K562 (cell line): ENCODE results near the gene DIS3L2. TPM values are rescaled to one million over a fixed set of nuclear protein-coding genes. Genes with fewer than 3 reads are reported as not detected.

ENCODE experiments used
- ATAC-seq: fragments of 200-7000 bp; cut with Tn5 transposase; 3 replicates; pipeline ENCODE4 v1.9.1; 2020; ENCODE audit warnings: moderate library complexity
- BruUV-seq: library from RNA; stranded (reverse); fragments of 400-500 nt; replicated peaks from 2 replicates; lab custom pipeline; 2021; lab: Mats Ljungman, UMichigan
- CTCF ChIA-PET: fragments of 300-600 bp; formaldehyde crosslinking; extraction: SDS; loops from one replicate; lab custom pipeline; 2021; ENCODE audit warnings: low intra/inter-chr PET ratio; lab: Yijun Ruan, JAX
- POLR2A ChIA-PET: fragments of 300-600, 350-650 bp; sonication (Branson Sonifier 250); formaldehyde crosslinking; extraction: SDS; loops from one replicate; lab custom pipeline; 2021; ENCODE audit warnings: antibody characterized with exemption, inconsistent platforms; lab: Yijun Ruan, JAX
- DNase-seq, 4 experiments: peaks; one replicate each; pipeline versions ENCODE4 v3.0.0 to v3.0.0-alpha.2; 2011 to 2018; ENCODE audit warnings: low spot score in 3 of 4, mixed read lengths in 3 of 4; ENCODE audit errors: extremely low read depth in 1 of 4
- FAIRE-seq: peaks from 2 replicates; lab custom pipeline; 2011; peaks lifted over from hg19 to GRCh38; lab: Jason Lieb, UNC
- H2AFZ ChIP-seq: 2 replicates; pipeline ENCODE4 v1.6.0; 2011; ENCODE audit warnings: low read depth, low read length, control low read depth, inconsistent platforms
- H3K27ac ChIP-seq: fragments of 200-600 bp; 3 replicates; pipeline ENCODE4 v1.8.0; 2011; ENCODE audit warnings: low read depth, mild to moderate bottlenecking, control low read depth, inconsistent platforms, low read length, moderate library complexity, mixed read lengths; ENCODE audit errors: extremely low read depth
- H3K27me3 ChIP-seq, 2 experiments: fragments of 300-600 bp in 1 of 2; 2 replicates in 1 of 2; 3 replicates in 1 of 2; pipeline versions ENCODE4 v1.6.0 to v1.8.0; 2011; ENCODE audit warnings: inconsistent platforms in 2 of 2, low read length in 2 of 2, mild to moderate bottlenecking in 1 of 2, mixed read lengths in 1 of 2, moderate library complexity in 1 of 2; ENCODE audit not compliant: control insufficient read depth in 2 of 2, insufficient read depth in 2 of 2
- H3K36me3 ChIP-seq: fragments of 300-600 bp; 3 replicates; pipeline ENCODE4 v1.8.0; 2011; ENCODE audit warnings: mild to moderate bottlenecking, low read length, inconsistent platforms; ENCODE audit not compliant: control insufficient read depth, insufficient read depth
- H3K4me1 ChIP-seq, 2 experiments: fragments of 200-600 bp in 1 of 2; replicated peaks in 1 of 2; 2 replicates in 1 of 2; 3 replicates in 1 of 2; pipeline versions ENCODE4 v1.5.1 to v1.8.0; 2011; ENCODE audit warnings: inconsistent platforms in 2 of 2, low read length in 2 of 2, mild to moderate bottlenecking in 1 of 2, mixed read lengths in 1 of 2, moderate library complexity in 1 of 2; ENCODE audit not compliant: control insufficient read depth in 2 of 2, insufficient read depth in 2 of 2
- H3K4me2 ChIP-seq: 2 replicates; pipeline ENCODE4 v1.6.1; 2011; ENCODE audit warnings: low read length, control low read depth, inconsistent platforms, mixed read lengths; ENCODE audit not compliant: insufficient read depth
- H3K4me3 ChIP-seq: fragments of 200-600 bp; sonication (generic), shearing (Covaris generic); 2 replicates; pipeline ENCODE4 v1.5.1; 2016; ENCODE audit warnings: control low read depth, inconsistent platforms
- H3K79me2 ChIP-seq: fragments of 200-600 bp; 3 replicates; pipeline ENCODE4 v1.8.0; 2011; ENCODE audit warnings: low read length, inconsistent platforms; ENCODE audit not compliant: control insufficient read depth, insufficient read depth
- H3K9ac ChIP-seq, 2 experiments: 2 replicates each; pipeline versions ENCODE4 v1.6.0 to v1.6.1; 2011; ENCODE audit warnings: low read depth in 2 of 2, low read length in 2 of 2, control low read depth in 1 of 2, inconsistent platforms in 1 of 2, mild to moderate bottlenecking in 1 of 2, mixed read lengths in 1 of 2; ENCODE audit not compliant: insufficient read depth in 1 of 2
- H3K9me1 ChIP-seq: one replicate; pipeline ENCODE4 v1.6.0; 2011; ENCODE audit warnings: inconsistent platforms, mild to moderate bottlenecking, low read length, moderate library complexity; ENCODE audit not compliant: control insufficient read depth, insufficient read depth
- H3K9me3 ChIP-seq: replicated peaks from 2 replicates; pipeline ENCODE4 v1.5.1; 2011; ENCODE audit warnings: low read depth, low read length, inconsistent platforms; ENCODE audit not compliant: control insufficient read depth, insufficient read depth
- H4K20me1 ChIP-seq: replicated peaks from 2 replicates; pipeline ENCODE4 v1.6.1; 2011; ENCODE audit warnings: low read length, inconsistent platforms, mixed read lengths; ENCODE audit not compliant: control insufficient read depth, insufficient read depth
- ETV1 ChIP-seq: fragments of 450-650 bp; conservative IDR thresholded peaks from 2 replicates; pipeline ENCODE4 v1.6.1; 2016; ENCODE audit warnings: missing genetic modification characterization, control low read depth, low read depth, missing compliant biosample characterization
- LCOR ChIP-seq: sonication (generic); formaldehyde crosslinking; IDR thresholded peaks from 2 replicates; pipeline ENCODE4 v1.8.0; 2022; ENCODE audit warnings: mild to moderate bottlenecking, missing genetic modification reagents
- NCOA1 ChIP-seq: fragments of 450-650 bp; IDR thresholded peaks from 2 replicates; pipeline ENCODE4 v1.6.1; 2016; ENCODE audit warnings: low read depth
- NR4A1 ChIP-seq, 2 experiments: fragments of 250-450 bp in 1 of 2; fragments of 450-650 bp in 1 of 2; sonication (Bioruptor Pico) in 1 of 2; IDR thresholded peaks; 2 replicates each; pipeline versions ENCODE4 v1.4.0 to v1.6.1; 2016 to 2020; ENCODE audit warnings: mild to moderate bottlenecking in 2 of 2, missing compliant biosample characterization in 1 of 2, missing genetic modification characterization in 1 of 2, moderate library complexity in 1 of 2
- SIN3B ChIP-seq: fragments of 450-650 bp; IDR thresholded peaks from 2 replicates; pipeline ENCODE4 v1.6.1; 2017; ENCODE audit warnings: low read depth, mild to moderate bottlenecking, moderate library complexity
- TAF9B ChIP-seq: fragments of 450-650 bp; IDR thresholded peaks from 2 replicates; pipeline ENCODE4 v1.6.1; 2018; ENCODE audit warnings: mild to moderate bottlenecking; ENCODE audit not compliant: partially characterized antibody
- YBX1 ChIP-seq: fragments of 450-650 bp; IDR thresholded peaks from 2 replicates; pipeline ENCODE4 v1.7.1; 2016; ENCODE audit warnings: mild to moderate bottlenecking
- ZNF41 ChIP-seq: fragments of 250-450 bp; sonication (Bioruptor Pico); conservative IDR thresholded peaks from 2 replicates; pipeline ENCODE4 v1.4.0; 2020; ENCODE audit warnings: mild to moderate bottlenecking
- ZNF644 ChIP-seq: fragments of 200-800 bp; sonication (Bioruptor generic); IDR thresholded peaks from 2 replicates; pipeline ENCODE4 v1.6.1; 2016; ENCODE audit warnings: low read depth, missing genetic modification characterization, missing compliant biosample characterization
- in situ Hi-C: fragments of 300-500 bp; cut with MboI; formaldehyde crosslinking; loops from 4 replicates; pipeline ENCODE4 v1.15.0; 2018; ENCODE audit warnings: inconsistent platforms, mixed read lengths
- intact Hi-C: fragments of 100-400 bp; cut with micrococcal nuclease; formaldehyde crosslinking; loops from 2 replicates; pipeline ENCODE4 v1.14.2; 2022
- polyA plus RNA-seq, 8 experiments: library from polyadenylated mRNA; depleted of rRNA in 4 of 8; stranded (reverse) in 5 of 8; unstranded in 3 of 8; fragments of >200 nt; fragmentation: Nextera tagmentation in 2 of 8; fragmentation: Illumina TruSeq in 1 of 8; extraction: Ambion mirVana in 2 of 8; extraction: Trizol in 1 of 8; gene quantifications; 2 replicates each; pipeline versions ENCODE4 v1.2.1 to v1.2.3, GENCODE V29; 2011 to 2014; ENCODE audit warnings: inconsistent platforms in 1 of 8, missing spikeins in 1 of 8
- total RNA-seq, 7 experiments: library from RNA; depleted of rRNA in 6 of 7; stranded (reverse); fragments of >200 nt in 6 of 7; fragmentation: Illumina TruSeq in 2 of 7; extraction: Trizol in 2 of 7; gene quantifications; 2 replicates each; pipeline versions ENCODE4 v1.2.1 to v1.2.3, GENCODE V29; 2011 to 2021; ENCODE audit warnings: low replicate concordance in 1 of 7
- TF ChIP-seq, protein P1 (sequence below): IDR thresholded peaks from 3 replicates; pipeline ENCODE4 v1.6.1; 2011; ENCODE audit warnings: borderline replicate concordance, mild to moderate bottlenecking; ENCODE audit not compliant: insufficient read length, insufficient read depth
- TF ChIP-seq, protein P2 (sequence below): fragments of 450-650 bp; formaldehyde crosslinking; IDR thresholded peaks from 2 replicates; pipeline ENCODE4 v1.4.0; 2020; ENCODE audit warnings: mild to moderate bottlenecking, moderate library complexity
- TF ChIP-seq, protein P3 (sequence below): sonication (generic); formaldehyde crosslinking; IDR thresholded peaks from 2 replicates; pipeline ENCODE4 v1.8.0; 2023; ENCODE audit warnings: mild to moderate bottlenecking, missing genetic modification reagents

Gene DIS3L2
- total and polyA plus RNA-seq, 9 of the 15 experiments (the other 6 are each of a cell fraction or from before 2014, with no cell fraction given) = 1.5 to 19.2 (median 11.2) TPM

DNA sequence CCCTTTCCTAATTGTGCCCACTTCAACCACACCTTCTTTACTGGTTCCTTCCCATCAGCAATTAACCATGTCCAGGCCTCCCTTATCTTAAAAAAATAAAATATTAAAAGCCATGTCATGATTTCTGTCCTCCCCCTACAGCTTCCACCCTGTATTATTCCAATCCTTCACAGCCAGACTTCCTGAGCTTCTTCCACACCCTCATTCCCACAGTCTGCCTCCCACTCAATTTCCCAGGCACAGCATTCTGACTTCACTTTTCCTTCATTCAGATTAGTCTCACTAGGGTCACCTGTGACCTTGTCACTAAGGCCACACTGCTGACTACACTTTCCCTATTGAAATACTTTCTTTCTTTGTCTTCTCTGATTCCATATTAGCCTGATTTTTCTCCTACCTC lies 159.4 kb downstream of the DIS3L2 start:
- no peak for TF ChIP-seq TAF9B
- no peak for TF ChIP-seq NR4A1 (CRISPR knock-in tag; IDR thresholded peaks at IDR 0.05)
- TF ChIP-seq NR4A1 (tag; IDR thresholded peaks at IDR 0.05) = no peak
- TF ChIP-seq ZNF644 (tag) = no peak
- TF ChIP-seq ETV1 (tag) = no peak
- no peak for TF ChIP-seq LCOR (CRISPR knock-in tag)
- TF ChIP-seq, protein P1, sequence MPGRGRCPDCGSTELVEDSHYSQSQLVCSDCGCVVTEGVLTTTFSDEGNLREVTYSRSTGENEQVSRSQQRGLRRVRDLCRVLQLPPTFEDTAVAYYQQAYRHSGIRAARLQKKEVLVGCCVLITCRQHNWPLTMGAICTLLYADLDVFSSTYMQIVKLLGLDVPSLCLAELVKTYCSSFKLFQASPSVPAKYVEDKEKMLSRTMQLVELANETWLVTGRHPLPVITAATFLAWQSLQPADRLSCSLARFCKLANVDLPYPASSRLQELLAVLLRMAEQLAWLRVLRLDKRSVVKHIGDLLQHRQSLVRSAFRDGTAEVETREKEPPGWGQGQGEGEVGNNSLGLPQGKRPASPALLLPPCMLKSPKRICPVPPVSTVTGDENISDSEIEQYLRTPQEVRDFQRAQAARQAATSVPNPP = no peak
- TF ChIP-seq NCOA1 = no peak
- no peak for TF ChIP-seq YBX1
- TF ChIP-seq, protein P2, sequence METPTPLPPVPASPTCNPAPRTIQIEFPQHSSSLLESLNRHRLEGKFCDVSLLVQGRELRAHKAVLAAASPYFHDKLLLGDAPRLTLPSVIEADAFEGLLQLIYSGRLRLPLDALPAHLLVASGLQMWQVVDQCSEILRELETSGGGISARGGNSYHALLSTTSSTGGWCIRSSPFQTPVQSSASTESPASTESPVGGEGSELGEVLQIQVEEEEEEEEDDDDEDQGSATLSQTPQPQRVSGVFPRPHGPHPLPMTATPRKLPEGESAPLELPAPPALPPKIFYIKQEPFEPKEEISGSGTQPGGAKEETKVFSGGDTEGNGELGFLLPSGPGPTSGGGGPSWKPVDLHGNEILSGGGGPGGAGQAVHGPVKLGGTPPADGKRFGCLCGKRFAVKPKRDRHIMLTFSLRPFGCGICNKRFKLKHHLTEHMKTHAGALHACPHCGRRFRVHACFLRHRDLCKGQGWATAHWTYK (CRISPR knock-in tag) = no peak
- TF ChIP-seq, protein P3, sequence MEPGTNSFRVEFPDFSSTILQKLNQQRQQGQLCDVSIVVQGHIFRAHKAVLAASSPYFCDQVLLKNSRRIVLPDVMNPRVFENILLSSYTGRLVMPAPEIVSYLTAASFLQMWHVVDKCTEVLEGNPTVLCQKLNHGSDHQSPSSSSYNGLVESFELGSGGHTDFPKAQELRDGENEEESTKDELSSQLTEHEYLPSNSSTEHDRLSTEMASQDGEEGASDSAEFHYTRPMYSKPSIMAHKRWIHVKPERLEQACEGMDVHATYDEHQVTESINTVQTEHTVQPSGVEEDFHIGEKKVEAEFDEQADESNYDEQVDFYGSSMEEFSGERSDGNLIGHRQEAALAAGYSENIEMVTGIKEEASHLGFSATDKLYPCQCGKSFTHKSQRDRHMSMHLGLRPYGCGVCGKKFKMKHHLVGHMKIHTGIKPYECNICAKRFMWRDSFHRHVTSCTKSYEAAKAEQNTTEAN (CRISPR knock-in tag) = no peak
- TF ChIP-seq ZNF41 (CRISPR knock-in tag) = no peak
- TF ChIP-seq SIN3B = no peak
- Histone ChIP-seq H3K79me2 (no peaks in the 10 kb centered on the region), H2AFZ (no peak overlapping the region), H3K27me3 (no peaks in the 10 kb centered on the region), H3K4me1 (no peaks in the 10 kb centered on the region), H3K4me2 (no peak overlapping the region), H3K9ac (no peak overlapping the region), H3K4me3 (no peak overlapping the region), H3K27ac (no peak overlapping the region), H4K20me1 (no peaks in the 10 kb centered on the region), H3K9me1 (no peaks in the 10 kb centered on the region), H3K36me3 (no peaks in the 10 kb centered on the region), H3K9me3 (no peaks in the 10 kb centered on the region)
- ChIA-PET POLR2A (interaction anchor here (0.9 kb wide), 1 partner anchor 20 kb away, joined by 3 read pairs; no protein-coding TSS in a partner anchor), CTCF (no interaction called here)
- in situ Hi-C loops (loop anchor here (10.0 kb wide), 1 partner anchor 794 kb away; no protein-coding TSS in a partner anchor), intact Hi-C loops (no loop called here)
- FAIRE-seq (no peak), DNase-seq (no peak), ATAC-seq (no peak)
- BruUV-seq = no TSS peak
